DND-41 (cell line): ENCODE data around the gene POP5.

Source experiments
- ATAC-seq: fragments of 200-7000 bp; cut with Tn5 transposase; 3 replicates; pipeline ENCODE4 v1.9.1; 2021; ENCODE audit warnings: low read depth; ENCODE audit not compliant: insufficient read depth
- DNase-seq: peaks from one replicate; pipeline ENCODE4 v3.0.0-alpha.2; 2020
- H2AFZ ChIP-seq: 2 replicates; pipeline ENCODE4 v1.6.0; 2012; ENCODE audit warnings: low read depth, low read length
- H3K27ac ChIP-seq: 2 replicates; pipeline ENCODE4 v1.5.1; 2012; ENCODE audit warnings: low read length, inconsistent platforms
- H3K27me3 ChIP-seq: fragments of 200-600 bp; sonication (generic); 2 replicates; pipeline ENCODE4 v1.6.0; 2012; ENCODE audit warnings: low read length, mild to moderate bottlenecking, inconsistent platforms; ENCODE audit not compliant: insufficient read depth, poor library complexity
- H3K36me3 ChIP-seq: 2 replicates; pipeline ENCODE4 v1.5.1; 2012; ENCODE audit warnings: low read length, inconsistent platforms; ENCODE audit not compliant: insufficient read depth
- H3K4me1 ChIP-seq: 2 replicates; pipeline ENCODE4 v1.5.1; 2012; ENCODE audit warnings: mild to moderate bottlenecking, low read length; ENCODE audit not compliant: insufficient read depth
- H3K4me2 ChIP-seq: 2 replicates; pipeline ENCODE4 v1.6.0; 2012; ENCODE audit warnings: mild to moderate bottlenecking, moderate library complexity, low read length, inconsistent platforms; ENCODE audit not compliant: insufficient read depth
- H3K4me3 ChIP-seq, 2 experiments: fragments of 200-600 bp in 1 of 2; shearing (Covaris generic) in 1 of 2; 2 replicates each; pipeline ENCODE4 v1.5.1; 2012 to 2016; ENCODE audit warnings: inconsistent platforms in 2 of 2, low read length in 2 of 2, mild to moderate bottlenecking in 2 of 2, low read depth in 1 of 2, moderate library complexity in 1 of 2
- H3K79me2 ChIP-seq: 2 replicates; pipeline ENCODE4 v1.6.0; 2012; ENCODE audit warnings: low read length, inconsistent platforms; ENCODE audit not compliant: insufficient read depth
- H3K9ac ChIP-seq: 2 replicates; pipeline ENCODE4 v1.6.0; 2012; ENCODE audit warnings: low read depth, mild to moderate bottlenecking, inconsistent platforms, low read length, moderate library complexity
- H3K9me3 ChIP-seq: 2 replicates; pipeline ENCODE4 v1.5.1; 2012; ENCODE audit warnings: low read length, moderate library complexity, mild to moderate bottlenecking, inconsistent platforms; ENCODE audit not compliant: insufficient read depth, severe bottlenecking
- H4K20me1 ChIP-seq: 2 replicates; pipeline ENCODE4 v1.6.0; 2012; ENCODE audit warnings: low read length; ENCODE audit not compliant: insufficient read depth
- EZH2 ChIP-seq: IDR thresholded peaks from 3 replicates; pipeline ENCODE4 v1.6.1; 2012; ENCODE audit warnings: borderline replicate concordance, low read depth, mild to moderate bottlenecking, moderate library complexity, low read length, inconsistent platforms; ENCODE audit not compliant: severe bottlenecking
- TF ChIP-seq, protein P1 (sequence below): IDR thresholded peaks from 2 replicates; pipeline ENCODE4 v1.5.1; 2012; ENCODE audit warnings: borderline replicate concordance, low read length, moderate library complexity, mild to moderate bottlenecking; ENCODE audit not compliant: poor library complexity, severe bottlenecking; ENCODE audit errors: extremely low read depth

POP5 gene

DNA sequence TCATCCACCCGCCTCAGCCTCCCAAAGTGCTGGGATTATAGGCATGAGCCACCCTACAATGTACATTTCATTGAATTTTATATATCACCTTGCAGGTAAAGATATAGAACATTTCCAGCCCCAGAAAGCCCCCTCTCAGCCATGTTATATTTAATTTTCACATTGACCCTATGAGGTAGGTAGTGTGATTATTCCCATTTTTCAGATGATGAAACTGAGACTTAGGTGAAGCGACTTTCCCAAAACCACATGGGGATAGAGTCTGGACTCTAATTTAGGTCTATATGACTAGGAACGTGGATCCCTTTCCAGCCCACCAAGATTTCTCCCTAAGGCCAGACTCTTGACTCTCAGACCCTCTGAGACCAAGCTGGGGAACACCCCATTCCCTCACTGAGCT lies 15.7 kb upstream of the POP5 start:
- no peak overlapping the region for H3K4me3 ChIP-seq
- TF ChIP-seq, protein P1, sequence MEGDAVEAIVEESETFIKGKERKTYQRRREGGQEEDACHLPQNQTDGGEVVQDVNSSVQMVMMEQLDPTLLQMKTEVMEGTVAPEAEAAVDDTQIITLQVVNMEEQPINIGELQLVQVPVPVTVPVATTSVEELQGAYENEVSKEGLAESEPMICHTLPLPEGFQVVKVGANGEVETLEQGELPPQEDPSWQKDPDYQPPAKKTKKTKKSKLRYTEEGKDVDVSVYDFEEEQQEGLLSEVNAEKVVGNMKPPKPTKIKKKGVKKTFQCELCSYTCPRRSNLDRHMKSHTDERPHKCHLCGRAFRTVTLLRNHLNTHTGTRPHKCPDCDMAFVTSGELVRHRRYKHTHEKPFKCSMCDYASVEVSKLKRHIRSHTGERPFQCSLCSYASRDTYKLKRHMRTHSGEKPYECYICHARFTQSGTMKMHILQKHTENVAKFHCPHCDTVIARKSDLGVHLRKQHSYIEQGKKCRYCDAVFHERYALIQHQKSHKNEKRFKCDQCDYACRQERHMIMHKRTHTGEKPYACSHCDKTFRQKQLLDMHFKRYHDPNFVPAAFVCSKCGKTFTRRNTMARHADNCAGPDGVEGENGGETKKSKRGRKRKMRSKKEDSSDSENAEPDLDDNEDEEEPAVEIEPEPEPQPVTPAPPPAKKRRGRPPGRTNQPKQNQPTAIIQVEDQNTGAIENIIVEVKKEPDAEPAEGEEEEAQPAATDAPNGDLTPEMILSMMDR: no peak
- no peak for TF ChIP-seq EZH2
- no peak overlapping the region for H3K27ac ChIP-seq
- no peaks in the 10 kb centered on the region for H3K9me3 ChIP-seq
- H3K4me1 ChIP-seq: no peaks in the 10 kb centered on the region
- no peaks in the 10 kb centered on the region for H4K20me1 ChIP-seq
- DNase-seq (no peak), ATAC-seq (no peak)
- H3K9ac ChIP-seq: no peak overlapping the region
- no peaks in the 10 kb centered on the region for H3K79me2 ChIP-seq
- H3K36me3 ChIP-seq: no peaks in the 10 kb centered on the region
- H3K4me2 ChIP-seq: no peak overlapping the region
- no peak overlapping the region for H2AFZ ChIP-seq
- H3K27me3 ChIP-seq: peaks cover 9% of the 10 kb centered on the region

DNA sequence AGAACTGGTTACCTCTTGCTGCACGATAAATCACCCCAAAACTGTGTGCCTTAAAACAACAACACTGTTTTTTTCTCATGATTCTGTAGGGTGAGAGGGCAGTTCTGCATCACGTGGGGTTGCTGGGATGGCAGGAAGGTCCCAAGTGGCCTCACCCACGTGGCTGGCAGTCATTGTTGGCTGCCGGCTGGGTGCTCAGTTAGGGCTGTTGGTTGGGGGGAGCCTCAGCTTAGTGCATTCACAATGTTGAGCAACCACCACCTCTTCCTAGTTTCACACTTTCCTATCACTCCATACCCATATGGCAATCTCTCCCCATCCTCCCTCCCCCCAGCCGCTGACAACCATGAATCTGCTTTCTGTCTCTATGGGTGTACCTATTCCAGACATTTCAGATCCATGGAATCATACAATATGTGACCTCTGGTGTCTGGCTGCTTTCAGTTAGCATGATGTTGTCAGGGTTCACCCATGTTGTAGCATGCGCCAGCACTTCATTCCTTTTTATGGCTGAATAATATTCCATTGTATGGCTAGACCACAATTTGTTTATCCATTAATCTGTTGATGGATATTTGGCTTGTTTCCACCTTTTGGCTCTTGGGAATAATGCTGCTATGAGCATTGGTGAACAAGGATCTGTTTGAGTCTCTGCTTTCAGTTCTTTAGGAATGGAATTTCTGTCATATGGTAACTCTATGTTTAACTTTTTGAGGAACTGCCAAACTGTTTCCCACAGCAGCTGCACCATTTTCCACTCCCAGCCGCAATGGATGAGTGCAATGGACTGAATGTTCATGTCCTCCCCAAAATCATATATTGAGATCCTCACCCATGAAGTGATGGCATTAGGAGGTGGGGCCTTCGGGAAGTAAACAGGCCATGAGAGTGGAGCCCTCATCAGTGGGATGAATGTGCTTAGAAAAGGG lies 11.2 kb upstream of the POP5 start:
- Histone ChIP-seq H3K79me2 (no peaks in the 10 kb centered on the region), H3K4me3 (no peak overlapping the region), H4K20me1 (no peaks in the 10 kb centered on the region), H3K9me3 (no peaks in the 10 kb centered on the region), H3K27ac (no peak overlapping the region), H2AFZ (no peak overlapping the region), H3K27me3 (peaks cover 3% of the 10 kb centered on the region), H3K36me3 (no peaks in the 10 kb centered on the region), H3K4me2 (no peak overlapping the region), H3K4me1 (no peaks in the 10 kb centered on the region), H3K9ac (no peak overlapping the region)
- no peak for ATAC-seq
- TF ChIP-seq, protein P1: no peak
- no peak for TF ChIP-seq EZH2
- DNase-seq: no peak

DNA sequence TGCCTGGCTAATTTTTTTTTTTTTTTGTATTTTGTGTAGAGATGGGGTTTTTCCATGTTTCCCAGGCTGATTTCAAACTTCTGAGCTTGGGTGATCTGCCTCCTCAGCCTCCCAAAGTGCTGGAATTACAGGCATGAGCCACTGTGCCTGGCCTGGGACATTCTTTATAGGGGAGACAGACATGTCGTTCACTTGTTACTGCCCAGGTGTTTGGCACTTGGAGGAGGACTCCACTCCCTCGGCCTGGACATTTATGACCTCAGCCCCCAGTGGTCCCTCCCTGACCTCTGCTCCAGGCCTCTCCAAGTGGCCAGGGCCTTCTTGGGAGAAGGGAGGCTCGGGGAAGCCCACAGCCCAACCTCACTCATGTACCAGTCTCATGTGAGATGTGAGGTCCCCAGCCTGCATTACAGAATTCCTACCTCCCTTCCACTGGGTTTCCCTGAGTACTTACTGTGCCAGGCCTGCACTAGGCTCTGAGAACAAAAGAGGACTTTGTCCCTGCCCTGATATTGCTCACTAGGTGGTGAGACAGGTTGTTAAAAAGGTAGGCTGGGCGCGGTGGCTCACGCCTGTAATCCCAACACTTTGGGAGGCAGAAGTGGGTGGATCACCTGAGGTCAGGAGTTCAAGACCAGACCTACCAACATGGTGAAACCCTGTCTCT lies 9.7 kb upstream of the POP5 start:
- H3K27ac ChIP-seq: no peak overlapping the region
- DNase-seq (no peak), ATAC-seq (no peak)
- H2AFZ ChIP-seq: no peak overlapping the region
- H3K4me3 ChIP-seq: no peak overlapping the region
- H3K4me1 ChIP-seq: no peaks in the 10 kb centered on the region
- H3K79me2 ChIP-seq: no peaks in the 10 kb centered on the region
- TF ChIP-seq, protein P1: no peak
- no peak for TF ChIP-seq EZH2
- no peak overlapping the region for H3K4me2 ChIP-seq
- H3K9me3 ChIP-seq: no peaks in the 10 kb centered on the region
- H4K20me1 ChIP-seq: no peaks in the 10 kb centered on the region
- no peaks in the 10 kb centered on the region for H3K36me3 ChIP-seq
- no peak overlapping the region for H3K9ac ChIP-seq
- no peaks in the 10 kb centered on the region for H3K27me3 ChIP-seq
